GM12892 (cell line): ENCODE results near the gene NOTUM.

ENCODE experiments used
- DNase-seq: peaks from one replicate; pipeline ENCODE4 v3.0.0; 2011; ENCODE audit not compliant: insufficient read length
- FAIRE-seq: peaks from 2 replicates; lab custom pipeline; 2011; peaks lifted over from hg19 to GRCh38; lab: Jason Lieb, UNC
- POLR2A ChIP-seq: IDR thresholded peaks from 2 replicates; pipeline ENCODE4 v1.6.1; 2011; ENCODE audit warnings: low read depth, low read length, control low read depth
- POLR2AphosphoS5 ChIP-seq: IDR thresholded peaks from 2 replicates; pipeline ENCODE4 v1.6.1; 2011; ENCODE audit warnings: low read depth, low read length, control low read depth
- TAF1 ChIP-seq: IDR thresholded peaks from 2 replicates; pipeline ENCODE4 v1.6.1; 2011; ENCODE audit warnings: low read depth, mild to moderate bottlenecking, control low read depth, low read length, borderline replicate concordance

NOTUM gene

DNA sequence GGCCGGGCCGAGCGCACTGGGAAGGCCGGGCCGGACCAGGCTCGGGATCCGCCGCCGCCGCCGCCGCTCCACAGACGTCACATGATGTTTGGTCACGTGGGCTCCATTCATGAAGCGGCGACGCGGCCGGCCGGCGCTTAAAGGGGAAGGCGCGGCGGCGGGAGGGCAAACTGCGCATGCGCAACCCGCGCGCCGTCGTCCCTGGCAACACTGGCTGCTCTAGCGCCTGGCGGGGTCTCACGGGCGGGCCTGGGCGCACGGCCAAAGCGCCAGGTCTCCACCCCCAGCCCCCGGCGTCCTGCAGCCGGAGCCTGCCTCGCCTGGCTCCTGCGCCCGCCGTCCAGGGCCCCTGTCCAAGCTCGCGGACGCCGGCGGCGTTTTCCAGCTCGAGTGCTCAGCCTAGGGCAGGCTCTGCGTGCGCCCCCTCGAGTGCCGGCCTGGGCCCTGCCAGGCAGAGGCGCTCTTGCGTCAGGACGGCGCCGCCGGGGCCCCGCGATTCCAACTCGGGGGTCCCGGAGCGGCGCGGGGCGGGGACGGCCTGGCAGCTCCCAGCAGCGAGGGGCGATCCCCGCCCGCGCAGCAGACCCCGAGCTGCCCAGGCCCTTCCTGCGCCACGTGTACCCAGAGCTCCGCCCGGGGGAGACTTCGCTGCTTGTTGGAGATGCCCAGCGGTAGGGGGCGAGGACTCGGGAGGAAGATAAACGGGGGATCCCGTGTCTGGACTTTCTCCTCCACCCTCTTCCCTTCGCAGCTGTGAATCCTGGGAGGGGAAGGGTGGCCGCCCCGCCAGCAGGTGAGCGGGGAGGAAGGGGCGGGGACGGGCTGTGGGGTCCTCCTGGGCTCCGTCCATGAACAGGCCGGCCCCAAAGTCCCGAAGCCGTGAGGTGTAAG is 33.1 kb downstream of the NOTUM start, which contains the start of gene MAFG:
TSS of gene MAFG (minus strand) at position 83 of the 891 bp plus-strand sequence. CDS start 4,550 bp downstream, outside the sequence.
- peak; percentile 100 for DNase-seq
- FAIRE-seq: peak; percentile 97
- TF ChIP-seq TAF1: no peak
- peak; percentile 42; the same call in 1 of the 2 replicates for TF ChIP-seq POLR2A
- TF ChIP-seq POLR2AphosphoS5: no peak

DNA sequence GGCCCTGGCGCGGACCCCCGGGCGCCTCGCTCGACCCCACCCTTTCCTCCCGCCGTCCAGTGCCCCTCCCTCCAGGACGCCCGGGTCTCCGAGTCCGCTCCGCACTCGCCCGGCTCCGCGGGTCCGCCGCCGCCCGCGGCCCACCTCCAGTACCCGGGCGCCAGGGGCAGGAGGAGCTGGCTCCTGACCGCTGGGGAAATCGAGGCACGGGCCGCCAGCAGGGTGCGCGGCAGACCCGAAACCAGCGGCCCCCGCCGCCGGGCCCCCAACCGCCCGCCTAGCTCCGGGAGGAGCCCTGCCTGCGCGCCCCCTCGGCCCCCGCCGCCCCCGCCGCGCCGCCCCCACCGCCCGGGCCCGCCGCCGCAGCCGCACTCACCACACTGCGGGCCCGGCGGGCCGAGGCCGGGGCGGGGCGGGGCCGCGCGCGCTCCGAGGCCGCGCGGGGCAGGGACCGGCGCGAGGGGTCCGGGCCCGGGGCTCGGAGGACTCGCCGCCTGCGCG is 33.8 kb downstream of the NOTUM start:
- DNase-seq: no peak
- no peak for FAIRE-seq
- no peak for TF ChIP-seq POLR2A

DNA sequence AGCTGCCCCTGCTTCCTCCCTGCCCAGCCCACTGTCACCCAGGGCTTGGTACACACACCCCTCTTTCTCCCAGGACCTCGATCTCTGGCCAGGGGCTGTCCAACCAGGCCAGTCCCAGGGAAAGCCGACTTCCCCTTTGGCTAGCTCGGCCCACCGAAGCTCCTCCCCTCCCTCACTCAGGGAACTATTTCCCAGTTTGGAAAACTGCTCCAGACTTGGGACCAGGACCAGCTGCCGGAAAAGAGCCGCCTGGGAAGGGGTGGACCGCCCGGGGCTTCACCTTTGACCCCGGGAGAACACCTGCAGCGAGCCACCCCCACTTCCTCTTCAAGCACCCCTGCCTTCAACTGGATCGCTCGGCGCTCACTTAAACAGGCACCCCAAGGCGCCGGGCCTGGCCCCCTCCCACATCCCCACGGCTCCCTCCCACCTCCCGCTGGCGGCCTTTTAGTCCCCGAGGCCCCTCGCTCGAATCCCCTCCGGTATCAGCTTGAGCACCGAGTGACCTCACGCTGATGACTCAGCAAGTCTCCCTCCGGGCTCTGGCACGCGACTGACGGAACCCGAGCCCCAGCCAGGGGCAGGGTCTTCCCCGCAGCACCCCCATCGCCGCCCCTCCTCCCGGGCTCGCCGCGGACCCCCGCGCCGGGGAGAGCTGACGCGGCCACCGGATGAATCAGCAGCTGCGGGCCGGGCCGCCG is 34.4 kb downstream of the NOTUM start:
- TF ChIP-seq POLR2AphosphoS5 (no peak), TAF1 (no peak), POLR2A (no peak)
- FAIRE-seq (peak; percentile 81), DNase-seq (peak; percentile 70)

DNA sequence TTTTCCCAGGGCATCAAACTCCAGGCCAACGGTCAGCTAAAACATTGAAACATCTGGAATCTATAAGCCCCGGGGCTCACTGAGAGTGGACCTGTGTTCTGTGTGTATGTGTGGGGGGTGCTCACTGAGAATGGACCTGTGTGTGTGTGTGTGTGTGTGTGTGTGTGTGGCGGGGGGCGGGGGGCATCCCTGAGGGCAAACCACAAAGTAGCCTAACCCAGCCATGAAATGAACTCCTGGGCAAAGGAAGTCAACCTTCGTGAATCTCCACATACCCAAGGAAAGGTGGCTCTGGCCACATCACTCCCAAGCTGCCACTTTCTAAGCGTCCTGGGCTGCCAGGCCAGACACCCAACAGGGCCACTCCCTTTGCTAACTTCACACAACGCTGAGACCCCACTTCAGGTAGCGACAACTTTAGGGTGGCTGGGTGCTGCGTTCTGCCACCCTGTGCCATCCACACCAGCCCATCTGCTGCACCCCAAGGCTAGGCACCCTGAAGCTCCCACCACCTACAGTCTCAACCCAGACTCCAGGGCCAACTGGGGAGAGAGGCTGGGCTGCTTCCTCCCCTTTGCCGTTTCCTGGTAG is 35.0 kb downstream of the NOTUM start:
- DNase-seq: no peak
- TF ChIP-seq POLR2A (no peak), POLR2AphosphoS5 (no peak), TAF1 (no peak)
- no peak for FAIRE-seq

DNA sequence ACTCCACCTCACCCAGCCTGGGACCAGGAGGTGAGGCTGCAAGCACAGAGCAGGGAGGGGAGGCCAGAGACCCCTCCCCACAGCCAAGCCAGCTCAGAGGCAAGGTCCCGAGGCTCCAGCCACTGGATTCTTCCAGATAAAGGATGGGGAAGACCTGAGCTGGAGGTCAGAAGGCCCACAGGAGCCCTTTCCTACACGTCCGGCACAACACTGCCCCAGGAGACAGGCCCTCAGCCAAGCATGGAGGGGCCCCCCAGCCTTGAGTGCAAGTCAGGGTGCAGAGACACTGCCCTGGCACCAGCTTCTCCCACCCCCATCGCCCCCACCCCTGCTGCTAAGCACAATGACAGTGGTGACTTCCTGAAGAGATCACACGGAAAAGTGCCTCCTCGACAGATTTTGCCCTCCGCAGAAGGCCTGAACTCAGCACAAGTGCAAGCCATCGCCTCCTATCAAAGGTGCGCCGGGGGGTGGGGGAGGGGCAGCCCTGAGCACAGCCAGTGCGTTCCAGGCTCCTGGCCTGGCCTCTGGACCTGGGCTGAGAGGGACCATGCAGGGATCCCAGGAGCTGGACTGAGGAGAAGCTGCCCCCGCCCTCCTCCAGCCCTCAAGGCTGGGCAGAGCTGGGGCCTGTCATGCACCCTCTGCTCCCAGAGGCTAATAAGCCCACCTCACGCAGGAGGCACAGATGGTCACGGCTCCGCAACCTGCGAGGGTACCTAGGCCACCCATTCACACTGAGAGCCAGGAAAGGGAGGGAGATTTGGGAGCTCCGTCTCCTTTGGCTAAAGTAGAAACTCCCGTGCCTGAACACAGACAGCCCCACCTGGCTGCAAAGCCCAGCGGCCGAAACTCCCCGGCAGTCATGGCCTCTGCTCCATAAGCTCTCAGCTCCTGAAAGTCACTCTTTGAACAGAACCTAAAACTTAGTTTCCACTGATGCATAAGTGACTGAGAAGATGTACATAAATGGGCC is 36.1 kb downstream of the NOTUM start:
- FAIRE-seq: no peak
- TF ChIP-seq POLR2A: no peak
- TF ChIP-seq POLR2AphosphoS5: no peak
- no peak for TF ChIP-seq TAF1
- no peak for DNase-seq

DNA sequence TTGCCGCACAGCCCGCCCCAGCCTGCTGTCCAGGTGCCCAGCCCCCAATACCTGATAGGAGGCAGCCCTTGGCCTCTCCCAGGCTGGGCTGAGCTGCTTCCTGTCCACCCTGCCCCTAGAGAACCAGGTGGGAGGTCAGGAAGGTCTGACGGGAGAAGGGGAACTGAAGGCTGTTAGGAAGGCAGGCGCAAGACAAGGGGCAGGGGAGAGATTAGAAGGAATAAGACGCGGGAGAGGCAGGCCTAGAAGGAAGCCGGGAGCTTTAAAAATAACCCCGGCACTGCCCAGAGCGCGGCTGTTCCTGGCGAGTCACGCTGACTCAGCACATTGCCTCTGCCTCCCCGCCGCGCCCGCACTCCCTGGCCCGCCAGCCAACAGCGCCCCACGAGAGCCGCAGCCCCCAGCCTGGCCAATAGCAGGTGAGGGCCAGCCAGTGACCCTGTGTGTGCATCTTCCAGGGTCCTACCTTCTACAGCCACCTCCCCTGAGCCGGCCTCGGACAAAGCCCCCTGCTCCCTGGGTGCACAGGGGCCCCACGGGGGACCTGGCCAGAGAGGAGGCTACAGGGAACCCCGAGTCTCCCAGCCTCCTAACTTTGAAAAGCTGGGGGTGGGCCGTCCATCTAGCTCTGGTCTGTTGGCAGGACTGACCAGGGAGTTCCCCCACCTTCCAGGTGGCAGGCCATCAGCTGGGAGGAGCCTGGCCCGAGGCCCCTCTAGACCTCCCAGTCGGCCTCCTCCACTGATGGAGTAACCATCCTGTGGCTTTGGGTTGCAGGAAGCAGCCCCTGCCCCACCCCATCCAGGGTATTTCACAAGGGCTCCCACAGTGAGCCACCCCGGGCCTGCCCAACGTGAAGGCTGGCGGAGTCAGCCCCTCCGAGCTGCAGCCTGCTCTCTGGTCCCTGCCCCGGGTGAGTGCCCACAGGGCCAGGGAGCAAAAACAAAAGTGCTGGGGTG is 37.4 kb downstream of the NOTUM start:
- FAIRE-seq (no peak), DNase-seq (no peak)
- TF ChIP-seq POLR2AphosphoS5 (no peak), TAF1 (no peak), POLR2A (no peak)

DNA sequence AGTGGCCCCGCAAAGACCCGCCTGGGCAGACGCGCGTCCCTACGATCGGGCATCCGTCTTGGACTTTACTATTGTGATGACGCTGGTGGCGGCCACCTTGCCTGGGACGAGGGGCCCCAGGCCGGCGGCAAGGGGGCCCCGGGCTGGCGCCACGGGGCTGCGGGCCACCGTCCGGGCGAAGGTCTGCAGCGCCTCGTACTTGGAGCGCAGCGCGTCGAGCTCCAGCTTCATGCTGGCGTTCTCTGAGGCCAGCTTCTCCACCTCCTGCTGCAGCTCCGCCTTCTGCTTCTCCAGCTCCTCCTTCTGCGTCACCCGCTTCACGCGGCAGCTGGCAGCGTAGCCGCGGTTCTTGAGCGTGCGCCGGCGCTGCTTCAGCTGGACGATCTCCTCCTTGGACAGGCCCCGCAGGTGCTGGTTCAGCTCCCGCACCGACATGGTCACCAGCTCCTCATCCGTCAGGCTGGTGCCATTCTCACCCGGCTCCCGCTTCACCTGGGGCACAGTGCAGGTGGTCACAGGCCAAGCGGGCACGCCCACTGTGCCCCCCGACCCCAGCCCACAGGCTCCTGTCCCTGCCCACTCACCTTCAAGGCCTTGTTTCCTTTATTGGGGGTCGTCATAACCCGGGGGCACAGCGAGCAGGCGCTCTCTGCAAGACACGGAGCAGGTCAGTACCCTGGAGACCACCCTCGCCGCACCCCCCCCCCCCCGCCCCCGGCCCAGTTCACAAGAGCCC is 38.3 kb downstream of the NOTUM start:
- TF ChIP-seq TAF1 (no peak), POLR2AphosphoS5 (no peak), POLR2A (no peak)
- FAIRE-seq (no peak), DNase-seq (no peak)

DNA sequence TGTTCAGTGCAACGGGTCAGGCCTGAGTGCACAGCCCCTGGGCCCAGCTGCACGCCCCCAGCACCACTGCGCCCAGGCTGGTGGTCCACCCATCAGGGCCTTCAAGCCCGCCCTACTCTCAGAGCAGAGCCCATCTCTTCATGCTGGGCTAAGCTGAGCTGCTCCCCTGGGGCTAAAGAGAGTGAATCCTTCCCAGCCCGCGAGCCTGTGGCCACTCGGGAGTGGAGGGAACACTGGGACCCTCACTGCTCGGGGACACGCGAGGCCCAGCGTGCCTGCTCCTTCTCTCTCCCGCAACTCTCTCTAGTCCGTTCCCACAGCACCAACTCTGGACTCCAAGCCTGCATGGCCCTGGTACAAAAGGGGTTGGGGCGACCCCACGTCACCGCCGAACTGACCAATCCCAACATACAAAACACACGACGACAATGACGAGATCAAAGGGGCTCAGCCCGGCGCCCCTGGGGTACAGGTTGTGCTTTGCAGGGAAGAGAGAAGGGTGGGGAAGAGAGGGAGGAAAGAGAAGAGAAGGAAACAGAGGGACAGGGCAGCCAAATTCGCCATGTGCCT is 38.9 kb downstream of the NOTUM start:
- FAIRE-seq: no peak
- no peak for TF ChIP-seq POLR2AphosphoS5
- TF ChIP-seq POLR2A: no peak
- TF ChIP-seq TAF1: no peak
- DNase-seq: no peak

DNA sequence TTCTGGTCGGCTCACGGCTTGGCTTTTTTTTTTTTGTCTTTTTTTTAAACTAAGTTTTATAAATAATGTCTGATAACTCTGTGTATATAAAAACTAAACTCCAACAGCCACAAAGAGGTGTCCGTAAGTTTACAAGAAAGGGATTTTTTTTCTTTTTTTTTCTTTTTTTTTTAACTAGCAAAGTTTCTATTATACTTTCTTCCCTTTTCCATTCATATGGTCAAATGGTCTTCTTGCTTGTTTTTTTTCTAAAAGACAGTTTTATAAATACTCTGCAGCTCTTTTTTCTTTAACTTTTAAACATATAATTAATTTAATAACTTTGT is 39.5 kb downstream of the NOTUM start:
- no peak for TF ChIP-seq POLR2AphosphoS5
- no peak for TF ChIP-seq POLR2A
- TF ChIP-seq TAF1: no peak
- no peak for DNase-seq
- no peak for FAIRE-seq
